Fibroblast of skin of scalp (primary cell): ENCODE measurements around the gene GRHPR.
"Not testable (repeated sequence)": the region's sequence is repeated elsewhere in the genome, so short reads cannot be mapped to it uniquely, and the experiment has no call there.

ENCODE experiments used
- DNase-seq: peaks from one replicate; pipeline ENCODE4 v3.0.0-alpha.2; 2013

GRHPR gene

DNA sequence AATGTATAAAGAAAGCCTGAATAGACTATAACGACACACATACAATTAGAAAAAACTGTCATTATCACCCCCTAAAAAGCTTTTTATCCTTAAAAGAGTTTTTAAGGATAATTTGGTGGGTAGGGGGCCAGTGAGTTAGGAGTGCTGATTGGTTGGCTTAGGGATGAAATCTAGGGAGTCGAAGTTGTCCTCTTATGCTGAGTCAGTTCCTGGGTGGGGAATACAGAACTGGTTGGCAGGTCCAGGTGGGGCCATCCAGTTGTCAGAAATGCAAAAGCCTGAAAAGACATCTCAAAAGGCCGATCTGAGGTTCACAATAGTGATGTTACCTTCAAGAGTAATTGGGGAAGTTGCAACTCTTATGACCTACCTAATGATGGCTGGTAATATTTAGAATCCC, 29.1 kb downstream of the GRHPR start:
- no peak for DNase-seq

DNA sequence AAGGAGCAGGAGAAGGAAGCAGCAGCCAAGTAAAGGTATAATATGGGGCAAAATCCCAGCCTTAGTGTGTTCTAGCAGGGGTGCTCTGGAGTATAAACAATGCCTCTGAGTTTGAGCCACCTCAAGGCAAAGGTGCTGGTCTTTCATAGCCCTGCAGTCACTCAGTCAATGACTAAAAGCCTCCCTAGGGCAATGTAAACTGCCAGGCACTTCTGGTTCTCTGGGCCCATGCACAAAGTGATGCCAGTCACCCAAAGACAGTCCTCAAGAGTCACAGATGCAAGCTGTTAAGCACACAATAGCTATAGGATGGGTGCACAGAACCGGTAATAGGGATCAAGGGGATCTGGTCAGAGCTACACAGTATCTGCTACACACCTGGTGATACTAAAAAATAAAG, 30.1 kb downstream of the GRHPR start:
- no peak for DNase-seq

DNA sequence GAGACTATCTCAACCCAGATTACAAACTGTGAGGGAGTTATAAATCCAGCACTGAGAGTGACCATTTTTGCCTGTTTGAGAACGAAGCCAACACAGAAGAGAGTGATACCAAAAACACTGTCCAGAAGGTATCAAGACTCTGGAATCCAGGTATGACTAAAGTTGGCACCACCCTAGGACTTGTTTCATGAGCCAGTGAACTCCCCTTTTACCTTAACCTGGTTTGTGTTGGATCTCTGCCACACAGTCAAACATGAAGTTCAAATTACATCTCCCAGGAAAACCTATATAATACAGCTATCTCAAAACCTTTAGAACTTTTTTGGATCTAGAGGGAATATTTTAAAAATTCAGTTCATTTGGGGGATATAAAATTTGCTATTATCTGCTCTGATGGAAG, 31.3 kb downstream of the GRHPR start:
- DNase-seq = no peak

DNA sequence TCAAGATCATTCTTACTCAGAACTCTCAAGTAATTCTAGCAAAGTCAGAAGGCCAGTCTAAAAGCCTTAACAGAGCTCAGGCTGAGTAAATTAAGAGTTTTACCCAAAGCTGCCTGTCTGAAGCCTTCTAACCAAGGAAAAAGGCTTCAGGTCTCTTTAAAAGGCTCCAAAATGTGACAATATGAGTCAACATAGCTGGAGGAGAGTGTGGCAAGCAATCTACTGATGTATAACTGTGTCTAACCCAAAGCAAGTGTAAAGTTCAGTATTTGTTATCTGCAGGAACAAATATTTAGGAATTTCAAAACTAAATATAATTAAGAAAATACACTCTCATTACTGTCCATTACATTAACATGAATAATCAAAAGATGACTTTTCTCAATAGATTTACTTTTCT, 31.7 kb downstream of the GRHPR start:
- no peak for DNase-seq

DNA sequence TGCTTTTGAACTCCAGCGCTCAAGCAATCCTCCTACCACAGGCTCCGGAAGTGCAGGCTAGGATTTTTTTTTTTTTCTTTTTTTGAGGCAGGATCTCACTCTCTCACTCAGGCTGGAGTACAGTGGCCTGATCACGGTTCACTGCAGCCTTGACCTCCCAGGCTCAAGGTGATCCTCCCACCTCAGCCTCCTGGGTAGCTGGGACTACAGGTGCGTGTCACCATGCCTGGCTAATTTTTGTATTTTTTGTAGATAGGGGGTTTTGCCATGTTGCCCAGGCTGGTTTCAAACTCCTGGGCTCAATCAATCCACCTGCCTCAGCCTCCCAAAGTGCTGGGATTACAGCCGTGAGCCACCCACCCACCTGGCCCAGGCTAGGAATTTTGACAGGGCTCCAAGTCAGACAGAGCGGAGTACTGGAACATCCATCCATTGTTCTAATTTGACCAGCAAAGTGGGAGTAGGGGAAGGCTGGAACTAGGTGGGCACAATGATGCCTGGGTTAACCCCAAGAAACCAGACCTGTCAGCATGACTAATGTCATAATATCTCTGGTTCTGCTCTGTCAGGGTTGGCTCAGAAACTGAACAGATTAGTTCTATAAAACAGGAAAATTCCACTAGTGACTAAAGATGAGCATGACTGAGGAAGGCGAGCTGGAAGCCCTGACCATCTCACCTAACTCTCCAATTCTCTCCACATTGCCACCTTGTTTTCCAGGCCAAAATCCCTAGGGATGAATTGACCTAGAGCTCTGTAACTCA, 33.6 kb downstream of the GRHPR start:
- no peak for DNase-seq

DNA sequence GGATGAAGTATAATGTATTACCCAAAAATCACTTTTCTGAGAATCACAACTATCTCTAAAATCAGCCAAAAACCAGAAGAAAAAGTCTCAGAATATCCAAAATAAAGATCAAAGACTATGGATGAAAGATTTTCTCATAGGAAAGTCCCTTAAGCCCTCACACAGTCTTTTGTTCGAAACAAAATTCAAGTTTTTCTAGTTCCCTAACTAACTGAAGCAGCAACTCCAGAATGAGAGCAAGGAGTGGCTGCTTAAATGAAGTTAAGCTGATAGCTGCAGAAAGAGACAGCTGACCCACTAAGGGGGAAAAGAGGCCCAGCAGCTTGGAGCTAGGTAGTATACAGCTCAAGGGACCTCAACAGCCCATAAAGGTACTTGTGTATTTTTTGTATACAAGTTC, 34.3 kb downstream of the GRHPR start:
- DNase-seq = no peak

DNA sequence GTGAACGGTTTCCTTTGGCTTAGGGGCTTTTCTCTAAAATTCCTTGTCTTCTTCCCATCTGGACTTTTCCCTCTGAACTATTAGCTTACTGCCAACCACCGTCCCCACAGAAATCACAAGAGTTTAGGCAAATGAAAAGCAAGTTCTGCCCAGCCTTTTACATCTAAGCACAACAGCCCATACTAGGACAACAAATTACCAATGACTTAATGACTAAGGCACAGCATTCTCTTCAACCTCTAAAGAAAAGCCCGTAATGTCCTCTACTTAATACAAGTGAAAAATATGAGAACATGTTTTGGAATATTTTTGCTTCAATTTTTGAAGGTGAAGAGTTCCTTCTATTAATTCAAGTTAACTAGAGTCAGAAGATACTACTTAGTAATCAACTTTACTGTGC, 41.5 kb downstream of the GRHPR start:
- DNase-seq = no peak

DNA sequence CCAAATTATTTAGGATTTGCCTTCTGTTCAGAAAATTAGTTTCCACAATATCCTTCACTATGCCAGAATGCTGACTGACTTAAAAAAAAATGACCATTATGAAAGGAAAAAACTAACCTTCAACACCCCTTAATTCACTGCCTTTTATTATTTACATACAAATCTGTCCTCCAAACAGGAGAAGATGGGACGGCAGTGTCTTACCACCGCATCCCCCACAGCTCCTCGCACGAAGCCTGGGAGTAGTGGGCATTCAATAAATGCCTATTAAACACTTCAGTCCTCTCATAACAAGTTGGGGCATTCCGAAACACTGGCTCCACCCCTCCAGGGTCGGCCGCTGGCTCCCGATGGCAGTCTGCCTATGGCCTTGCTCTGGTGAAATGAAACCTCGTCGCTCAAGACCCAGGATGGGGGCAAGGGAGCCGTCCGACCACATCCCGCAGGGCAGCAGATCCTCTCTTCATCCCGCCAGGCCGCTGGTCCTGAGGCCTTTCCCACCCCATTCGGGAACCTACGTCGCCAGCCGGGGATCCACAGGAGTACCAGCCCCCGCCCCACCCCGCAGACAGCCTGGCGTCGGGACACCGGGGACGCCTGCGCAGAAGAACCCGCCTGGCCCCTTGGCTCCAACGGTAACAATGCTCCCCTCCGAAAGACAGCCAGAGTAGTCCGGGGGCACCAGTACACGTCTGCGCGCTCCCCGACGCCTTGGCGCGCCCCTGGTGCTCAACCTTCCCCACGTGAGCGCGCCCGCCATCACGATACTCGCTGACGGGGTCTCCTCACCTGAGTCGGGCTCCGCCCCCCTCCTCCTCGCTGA, 42.1 kb downstream of the GRHPR start:
- peak; percentile 69 for DNase-seq

DNA sequence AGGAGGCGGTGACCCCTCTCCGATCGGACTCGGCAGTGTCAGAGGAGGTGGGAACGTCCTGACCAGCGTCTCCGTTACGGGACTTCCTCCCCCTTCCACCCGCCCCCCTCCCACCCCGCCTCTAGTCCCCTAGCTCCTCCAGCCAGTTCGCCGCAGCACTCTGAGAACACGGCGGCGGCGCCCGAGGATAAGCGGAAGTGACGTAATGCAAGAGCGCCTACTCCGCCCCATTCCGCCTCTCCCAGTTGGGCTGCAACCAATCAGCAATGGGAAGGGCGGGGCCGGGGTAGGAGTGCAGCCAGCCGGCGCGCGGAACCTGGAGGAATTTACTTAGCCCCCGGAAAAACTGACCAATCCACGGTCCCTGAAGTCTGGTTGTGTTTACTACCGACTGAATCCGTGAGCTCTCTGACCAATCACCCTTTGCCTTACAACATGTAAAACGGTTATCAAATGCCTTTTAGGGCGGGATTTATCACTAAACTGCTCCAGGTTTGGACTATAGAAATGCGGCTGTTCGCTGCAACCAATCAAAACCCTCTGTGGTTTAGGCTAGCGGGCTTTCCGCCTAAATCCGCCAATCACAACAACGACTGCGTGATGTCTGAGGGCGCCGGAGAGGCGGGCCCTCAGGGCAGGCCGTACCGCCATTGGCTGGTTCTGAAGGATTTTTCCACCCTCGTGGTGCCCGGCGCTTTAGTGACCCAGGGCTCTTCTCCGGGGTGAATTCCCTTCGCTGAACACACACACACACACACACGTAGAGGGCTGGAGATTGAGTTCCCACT, 42.9 kb downstream of the GRHPR start, which contains the start of gene ZBTB5:
TSS of gene ZBTB5 (minus strand) at position 202 of the 788 bp plus-strand sequence. CDS start 22,899 bp downstream, outside the sequence.
- peak; percentile 100 for DNase-seq

DNA sequence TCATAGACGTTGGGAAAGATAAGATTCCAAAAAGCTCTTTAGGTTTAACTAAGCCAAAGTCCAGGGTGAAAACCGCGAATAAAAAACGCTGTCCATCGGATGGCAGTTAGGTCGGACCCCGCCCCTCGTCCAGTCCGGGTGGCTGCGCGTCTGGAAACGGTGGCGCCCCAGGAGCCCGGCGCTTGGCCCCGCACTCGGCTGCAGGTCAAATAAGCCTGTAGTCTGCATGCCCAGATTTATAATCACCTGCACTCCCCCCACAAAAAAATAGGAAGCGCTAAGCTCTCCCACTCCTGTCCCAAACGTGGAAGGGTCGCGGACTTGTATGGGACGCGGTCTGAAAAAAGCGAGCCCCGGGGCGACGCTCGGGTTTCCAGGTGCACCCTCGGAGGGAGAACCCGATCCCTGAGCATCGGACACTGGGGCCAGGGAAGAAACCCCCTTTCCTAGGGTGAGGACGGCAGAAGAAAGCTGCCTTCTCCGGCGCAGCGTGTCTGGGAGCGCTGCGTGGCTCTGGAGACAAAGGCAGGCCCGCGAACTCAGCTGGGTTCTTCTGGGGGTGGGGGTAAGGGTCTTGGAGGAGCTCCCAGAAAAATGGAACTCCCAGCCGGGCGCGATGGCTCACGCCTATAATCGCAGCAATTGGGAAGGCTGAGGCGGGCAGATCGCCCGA, 43.7 kb downstream of the GRHPR start:
- DNase-seq = peak; percentile 86

DNA sequence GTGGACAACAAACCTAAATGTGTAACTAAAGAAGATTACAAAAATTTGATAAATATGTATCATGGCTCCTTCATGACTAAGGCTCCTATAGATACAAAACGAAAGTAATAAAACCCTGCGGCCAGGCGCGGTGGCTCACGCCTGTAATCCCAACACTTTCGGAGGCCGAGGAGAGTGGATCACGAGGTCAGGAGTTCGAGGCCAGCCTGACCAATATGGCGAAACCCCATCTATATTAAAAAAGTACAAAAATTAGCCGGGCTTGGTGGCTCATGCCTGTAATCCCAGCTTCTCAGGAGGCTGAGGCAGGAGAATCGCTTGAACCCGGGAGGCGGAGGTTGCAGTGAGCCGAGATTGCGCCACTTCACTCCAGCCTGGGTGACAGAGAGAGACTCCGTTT, 45.0 kb downstream of the GRHPR start:
- not testable (repeated sequence) for DNase-seq

DNA sequence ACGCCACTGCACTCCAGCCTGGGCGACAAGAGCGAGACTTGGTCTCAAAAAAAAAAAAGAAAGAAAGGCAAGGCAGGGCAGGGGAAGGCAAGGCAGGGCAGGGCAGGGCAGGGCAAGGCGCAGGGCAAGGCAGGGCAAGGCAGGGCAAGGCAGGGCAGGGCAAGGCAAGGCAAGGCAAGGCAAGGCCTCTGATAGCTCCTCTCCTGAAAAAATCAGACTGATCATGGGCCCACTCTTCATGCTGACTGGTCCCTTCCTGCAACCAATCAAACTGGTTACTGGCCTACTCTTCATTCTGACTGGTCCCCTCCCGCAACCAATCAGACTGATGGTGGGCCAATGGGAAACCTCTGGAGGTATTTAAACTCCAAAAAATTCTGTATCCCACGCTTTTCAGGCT, 46.1 kb downstream of the GRHPR start:
- DNase-seq = no peak

DNA sequence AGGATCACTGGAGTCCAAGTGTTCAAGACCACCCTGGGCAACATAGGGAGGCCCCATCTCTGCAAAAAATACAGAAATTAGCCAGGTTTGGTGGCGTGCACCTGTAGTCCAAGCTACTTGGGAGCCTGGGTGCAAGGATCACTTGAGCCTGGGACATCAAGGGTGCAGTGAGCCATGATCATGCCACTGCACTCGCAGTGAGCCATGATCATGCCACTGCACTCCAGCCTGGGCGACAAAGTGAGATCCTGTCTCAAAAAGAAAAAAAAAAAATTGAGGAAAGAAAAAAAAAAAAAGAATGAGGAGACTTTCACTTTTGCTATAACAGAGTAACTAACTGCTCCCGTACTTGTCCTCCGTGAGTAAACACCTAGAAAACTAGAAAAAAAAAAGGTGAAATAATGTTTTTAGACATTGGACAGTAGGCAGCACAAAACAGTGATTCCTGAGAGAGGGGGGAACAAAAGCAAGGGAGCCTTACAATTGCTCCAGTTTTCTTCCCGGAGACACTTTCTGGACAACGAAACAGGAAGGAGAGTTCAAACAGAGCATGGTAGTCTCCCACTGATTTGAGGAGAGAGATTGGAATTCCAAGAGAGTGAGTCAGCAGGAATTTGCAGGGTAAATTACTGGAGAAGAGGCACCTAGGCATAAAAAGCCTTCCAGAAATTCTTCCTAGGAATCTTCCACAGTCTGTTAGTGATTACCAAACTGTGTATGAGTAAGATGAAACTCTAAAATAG, 49.6 kb downstream of the GRHPR start:
- DNase-seq = peak; percentile 97

DNA sequence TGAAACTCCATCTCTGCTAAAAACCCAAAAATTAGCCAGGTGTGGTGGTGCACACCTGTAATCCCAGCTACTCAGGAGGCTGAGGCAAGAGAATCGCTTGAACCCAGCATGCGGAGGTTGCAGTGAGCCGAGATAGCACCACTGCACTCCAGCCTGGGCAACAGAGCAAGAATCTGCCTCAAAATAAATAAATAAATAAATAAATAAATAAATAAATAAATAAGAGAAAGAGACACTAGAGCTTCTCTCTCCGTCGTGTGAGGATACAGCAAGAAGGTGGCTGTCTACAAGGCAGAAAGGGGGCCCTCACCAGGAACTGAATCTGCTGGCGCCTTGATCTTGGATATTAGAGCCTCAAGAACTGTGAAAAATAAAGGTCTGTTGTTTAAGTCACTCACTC, 51.5 kb downstream of the GRHPR start:
- DNase-seq = not testable (repeated sequence)

DNA sequence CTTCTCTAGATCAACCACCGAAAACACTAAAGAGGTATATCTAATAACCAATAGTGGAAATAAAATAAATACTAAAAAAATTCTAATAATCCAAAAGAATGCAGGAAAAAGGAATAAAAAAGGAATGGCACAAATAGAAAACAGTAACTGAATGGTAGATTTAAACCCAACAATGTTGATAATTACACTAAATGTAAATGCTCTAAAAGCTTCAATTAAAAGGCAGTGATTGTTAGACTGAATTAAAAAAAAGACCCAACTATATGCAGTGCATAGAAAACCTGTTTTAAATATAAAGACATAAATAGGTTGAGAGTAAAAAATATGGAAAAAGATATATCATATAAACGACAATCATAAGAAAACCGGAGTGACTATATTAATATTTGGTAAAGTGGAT, 51.9 kb downstream of the GRHPR start:
- DNase-seq = no peak

DNA sequence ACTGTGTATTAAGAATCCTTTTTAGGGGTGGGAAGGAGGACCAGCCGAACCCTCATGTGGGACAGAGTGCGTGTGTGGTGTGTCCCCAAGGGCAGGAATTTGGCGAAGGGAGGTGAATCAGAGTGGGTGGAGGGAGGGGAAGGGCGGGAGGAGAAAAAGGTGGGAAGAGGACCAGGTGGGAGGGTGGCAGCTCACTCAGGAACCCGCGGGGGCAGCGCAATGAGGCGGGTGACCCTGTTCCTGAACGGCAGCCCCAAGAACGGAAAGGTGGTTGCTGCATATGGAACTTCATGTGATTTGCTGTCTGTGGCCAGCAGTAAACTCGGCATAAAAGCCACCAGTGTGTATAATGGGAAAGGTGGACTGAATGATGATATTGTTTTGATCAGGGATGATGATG, 54.4 kb downstream of the GRHPR start:
- DNase-seq = no peak

DNA sequence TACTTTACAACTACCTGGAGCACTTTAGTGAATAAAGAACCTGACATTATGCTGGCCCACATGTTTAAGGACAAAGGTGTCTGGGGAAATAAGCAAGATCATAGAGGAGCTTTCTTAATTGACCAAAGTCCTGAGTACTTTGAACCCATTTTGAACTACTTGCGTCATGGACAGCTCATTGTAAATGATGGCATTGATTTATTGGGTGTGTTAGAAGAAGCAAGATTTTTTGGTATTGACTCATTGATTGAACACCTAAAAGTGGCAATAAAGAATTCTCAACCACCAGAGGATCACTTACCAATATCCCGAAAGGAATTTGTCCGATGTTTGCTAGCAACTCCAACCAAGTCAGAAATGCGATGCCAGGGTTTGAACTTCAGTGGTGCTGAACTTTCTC, 54.9 kb downstream of the GRHPR start:
- not testable (repeated sequence) for DNase-seq

DNA sequence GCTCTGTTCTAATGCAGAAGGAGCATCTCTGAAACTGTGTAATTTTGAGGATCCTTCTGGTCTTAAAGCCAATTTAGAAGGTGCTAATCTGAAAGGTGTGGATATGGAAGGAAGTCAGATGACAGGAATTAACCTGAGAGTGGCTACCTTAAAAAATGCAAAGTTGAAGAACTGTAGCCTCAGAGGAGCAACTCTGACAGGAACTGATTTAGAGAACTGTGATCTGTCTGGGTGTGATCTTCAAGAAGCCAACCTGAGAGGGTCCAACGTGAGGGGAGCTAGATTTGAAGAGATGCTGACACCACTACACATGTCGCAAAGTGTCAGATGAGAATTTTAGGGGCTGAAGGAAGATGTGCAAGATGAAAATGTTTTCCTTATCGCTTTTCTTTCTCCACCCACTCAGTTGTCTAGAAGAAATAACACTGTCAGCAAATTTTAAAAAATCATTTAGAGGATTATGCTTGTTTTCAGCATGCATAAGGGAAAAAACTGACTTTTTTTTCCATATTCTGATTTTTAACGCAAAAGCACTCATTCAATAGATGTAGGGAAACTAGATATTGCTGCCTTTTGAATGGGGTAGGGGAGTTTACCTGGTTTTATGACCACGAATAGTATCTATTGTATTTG, 55.6 kb downstream of the GRHPR start:
- DNase-seq = not testable (repeated sequence)

DNA sequence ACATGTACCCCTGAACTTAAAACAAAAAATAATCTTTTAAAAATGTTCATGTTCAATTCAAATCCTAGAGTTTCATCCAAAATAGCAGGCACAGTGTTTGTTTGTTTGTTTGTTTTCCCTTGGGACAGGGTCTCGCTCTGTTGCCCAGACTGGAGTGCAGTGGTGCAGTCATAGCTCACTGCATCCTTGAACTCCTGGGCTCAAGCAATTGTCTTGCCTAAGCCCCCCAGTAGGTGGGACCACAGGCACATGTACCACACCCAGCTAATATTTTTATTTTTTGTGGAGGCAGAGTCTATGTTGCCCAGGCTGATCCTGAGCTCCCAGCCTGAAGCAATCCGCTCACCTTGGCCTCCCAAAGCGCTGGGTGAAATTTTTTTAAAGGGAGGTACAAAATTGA, 58.3 kb downstream of the GRHPR start:
- no peak for DNase-seq

DNA sequence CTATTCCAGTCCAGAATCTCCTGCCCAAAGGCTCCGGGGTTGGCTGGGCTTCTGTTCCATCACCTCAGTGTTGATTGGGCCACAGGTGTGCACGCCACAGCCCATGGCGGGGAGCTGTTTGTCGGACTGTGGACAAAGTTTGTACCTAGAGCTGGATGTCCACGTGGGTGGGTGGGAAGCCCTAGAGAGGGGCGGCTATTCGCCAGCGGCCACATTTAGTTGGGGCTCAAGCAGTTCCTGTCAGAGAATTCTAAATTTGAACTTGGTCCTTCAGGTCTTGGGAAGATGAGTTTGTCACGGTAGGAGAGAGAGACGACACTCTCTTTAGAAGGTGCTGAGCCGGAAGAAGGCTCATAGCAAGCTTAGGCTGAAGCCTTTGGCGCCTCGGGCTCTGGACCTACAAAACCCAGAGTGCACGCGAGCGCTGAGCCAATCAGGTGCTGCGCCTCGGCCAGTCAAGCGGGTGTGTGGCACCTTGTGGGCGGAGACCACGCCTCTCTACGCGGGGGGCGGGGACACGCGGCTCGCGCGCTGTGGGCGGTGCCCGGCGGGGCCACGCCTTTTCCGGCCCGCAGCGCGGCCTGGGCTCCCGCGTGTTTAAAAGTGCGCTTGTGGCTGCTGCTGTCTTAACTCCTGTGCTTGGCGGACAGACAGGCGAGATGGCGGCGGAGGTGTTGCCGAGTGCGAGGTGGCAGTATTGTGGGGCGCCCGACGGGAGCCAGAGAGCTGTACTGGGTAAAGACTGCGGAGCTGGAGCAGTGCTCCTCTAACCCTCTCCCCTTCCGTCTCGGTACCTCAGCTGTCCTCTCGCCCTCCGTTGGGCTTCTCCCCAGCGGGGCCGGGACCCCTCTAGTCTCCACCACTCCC, 63.1 kb downstream of the GRHPR start, which contains the start of gene POLR1E:
TSS of gene POLR1E (plus strand) at position 560 of the 867 bp plus-strand sequence. CDS start at position 660, 100 bp downstream.
- DNase-seq = peak; percentile 91
